ENCODE results near the gene CYTH1.

GRCh38 chr17:78652913-78653312 lies 129.2 kb downstream of the CYTH1 start:
- TF ChIP-seq CTCF (IDR thresholded peaks at IDR 0.05) (no peak), ZNF317 (CRISPR knock-in tag; IDR thresholded peaks at IDR 0.05; ENCODE audit: borderline replicate concordance, low read depth) (no peak), ELF4 (CRISPR knock-in tag; IDR thresholded peaks at IDR 0.05; ENCODE audit: low read depth) (no peak), KAT7 (CRISPR knock-in tag; IDR thresholded peaks at IDR 0.05; ENCODE audit: borderline replicate concordance) (no peak)

All from WTC11 (cell line).